ENCODE measurements around the gene G6PC1.

The G6PC1 gene

DNA sequence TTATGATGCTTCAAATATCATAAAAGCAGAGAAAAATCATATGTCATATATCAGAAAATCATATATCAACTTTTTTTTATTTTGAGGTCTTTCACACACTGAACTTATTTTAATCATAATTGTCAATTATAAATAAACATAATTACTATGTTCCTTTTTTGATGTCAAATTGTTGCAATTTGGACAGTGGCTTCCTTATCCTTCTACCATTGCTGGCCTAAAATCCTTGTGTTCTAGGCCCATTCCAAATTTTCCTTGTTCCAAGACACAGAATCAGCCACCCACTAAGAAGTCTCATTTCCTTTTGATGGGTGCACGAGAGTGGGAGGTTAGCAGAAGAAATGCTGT is 28.9 kb downstream of the G6PC1 start:
- TF ChIP-seq, protein P1, sequence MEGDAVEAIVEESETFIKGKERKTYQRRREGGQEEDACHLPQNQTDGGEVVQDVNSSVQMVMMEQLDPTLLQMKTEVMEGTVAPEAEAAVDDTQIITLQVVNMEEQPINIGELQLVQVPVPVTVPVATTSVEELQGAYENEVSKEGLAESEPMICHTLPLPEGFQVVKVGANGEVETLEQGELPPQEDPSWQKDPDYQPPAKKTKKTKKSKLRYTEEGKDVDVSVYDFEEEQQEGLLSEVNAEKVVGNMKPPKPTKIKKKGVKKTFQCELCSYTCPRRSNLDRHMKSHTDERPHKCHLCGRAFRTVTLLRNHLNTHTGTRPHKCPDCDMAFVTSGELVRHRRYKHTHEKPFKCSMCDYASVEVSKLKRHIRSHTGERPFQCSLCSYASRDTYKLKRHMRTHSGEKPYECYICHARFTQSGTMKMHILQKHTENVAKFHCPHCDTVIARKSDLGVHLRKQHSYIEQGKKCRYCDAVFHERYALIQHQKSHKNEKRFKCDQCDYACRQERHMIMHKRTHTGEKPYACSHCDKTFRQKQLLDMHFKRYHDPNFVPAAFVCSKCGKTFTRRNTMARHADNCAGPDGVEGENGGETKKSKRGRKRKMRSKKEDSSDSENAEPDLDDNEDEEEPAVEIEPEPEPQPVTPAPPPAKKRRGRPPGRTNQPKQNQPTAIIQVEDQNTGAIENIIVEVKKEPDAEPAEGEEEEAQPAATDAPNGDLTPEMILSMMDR (conservative IDR thresholded peaks at IDR 0.05) = peak; percentile 40; the same call in 1 of the 2 replicates

DNA sequence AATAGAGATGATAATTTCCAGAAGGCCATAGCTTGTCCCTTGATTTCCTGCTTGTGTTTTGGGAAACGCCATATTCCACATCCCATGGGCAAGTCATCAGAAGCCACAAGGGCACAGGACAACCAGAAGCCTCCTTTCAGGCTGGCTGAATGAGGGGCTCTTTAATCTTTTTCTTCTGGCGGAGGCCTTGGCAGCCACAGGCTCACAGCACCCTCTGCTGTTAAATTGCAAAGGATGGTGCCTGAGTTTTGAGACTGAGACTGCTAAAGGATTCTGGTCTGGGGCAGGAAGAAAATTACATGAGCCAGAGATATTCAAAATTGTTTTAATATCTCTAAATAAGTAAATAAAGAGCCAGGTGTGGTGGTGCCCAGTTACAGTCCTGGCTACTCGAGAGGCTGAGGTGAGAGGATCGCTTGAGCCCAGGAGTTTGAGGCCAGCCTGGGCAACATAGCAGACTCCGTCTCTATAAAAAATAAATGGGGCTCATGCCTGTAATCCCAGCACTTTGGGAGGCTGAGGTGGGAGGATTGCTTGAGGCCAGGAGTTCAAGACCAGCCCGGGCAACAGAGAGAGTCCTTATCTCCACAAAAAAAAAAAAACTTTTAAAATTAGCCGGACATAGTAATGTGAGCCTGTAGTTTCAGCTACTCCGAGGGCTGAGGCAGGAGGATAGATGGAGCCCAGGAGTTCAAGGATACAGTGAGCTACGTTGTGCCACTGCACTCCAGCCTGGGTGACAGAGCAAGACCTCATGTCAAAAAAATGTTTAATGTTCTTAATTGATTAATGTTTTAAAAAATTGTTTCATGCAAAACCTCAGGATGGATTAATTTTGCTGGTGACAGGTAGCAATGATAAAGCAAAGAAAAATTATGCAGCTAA is 37.4 kb downstream of the G6PC1 start:
- TF ChIP-seq, protein P1 (conservative IDR thresholded peaks at IDR 0.05) = peak; percentile 92
- no peak overlapping the region for H3K27ac ChIP-seq

More for the DNA sequence above, 28.9 kb downstream of the G6PC1 start:
- H3K27ac ChIP-seq = no peak overlapping the region

DNA sequence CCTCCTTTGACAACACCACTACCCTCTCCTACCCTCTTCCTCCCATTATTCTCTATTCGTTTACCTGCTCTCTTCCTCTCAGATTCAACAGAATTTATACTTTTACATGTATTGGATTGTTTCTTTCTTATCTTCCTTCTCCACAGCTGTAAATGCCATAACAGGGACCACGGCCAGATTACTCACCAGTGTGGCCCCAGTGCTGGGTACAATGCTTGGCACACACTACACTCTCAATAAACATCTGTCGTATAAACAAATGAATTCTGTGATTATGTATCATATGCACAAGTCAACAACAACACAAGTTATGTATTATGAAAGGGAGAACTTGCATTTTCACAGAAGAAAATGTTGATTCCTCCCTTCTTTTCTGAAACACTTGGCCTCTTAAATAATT is 43.6 kb downstream of the G6PC1 start:
- TF ChIP-seq, protein P1 (conservative IDR thresholded peaks at IDR 0.05) = no peak
- no peak overlapping the region for H3K27ac ChIP-seq

DNA sequence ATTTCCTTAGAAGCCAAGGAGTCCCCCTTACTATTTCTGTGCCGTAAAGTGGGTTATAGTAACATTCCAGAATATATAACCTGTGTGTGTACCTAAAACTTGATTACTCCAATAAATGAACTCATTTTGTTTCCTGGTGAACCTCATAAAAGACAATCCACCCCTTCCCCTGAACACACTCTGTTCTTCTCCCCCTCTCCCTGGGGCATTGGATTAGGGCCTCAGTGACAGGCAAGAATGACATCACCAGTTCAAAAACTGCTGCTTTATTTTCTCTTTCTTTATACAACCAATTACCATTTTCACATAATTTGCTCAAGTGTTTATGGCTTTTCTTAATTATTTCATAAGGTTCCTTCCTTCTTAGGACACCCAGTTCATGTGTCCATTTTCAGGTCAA is 46.2 kb downstream of the G6PC1 start:
- H3K27ac ChIP-seq = peak overlapping the region; percentile 50
- TF ChIP-seq, protein P1 (conservative IDR thresholded peaks at IDR 0.05) = no peak

DNA sequence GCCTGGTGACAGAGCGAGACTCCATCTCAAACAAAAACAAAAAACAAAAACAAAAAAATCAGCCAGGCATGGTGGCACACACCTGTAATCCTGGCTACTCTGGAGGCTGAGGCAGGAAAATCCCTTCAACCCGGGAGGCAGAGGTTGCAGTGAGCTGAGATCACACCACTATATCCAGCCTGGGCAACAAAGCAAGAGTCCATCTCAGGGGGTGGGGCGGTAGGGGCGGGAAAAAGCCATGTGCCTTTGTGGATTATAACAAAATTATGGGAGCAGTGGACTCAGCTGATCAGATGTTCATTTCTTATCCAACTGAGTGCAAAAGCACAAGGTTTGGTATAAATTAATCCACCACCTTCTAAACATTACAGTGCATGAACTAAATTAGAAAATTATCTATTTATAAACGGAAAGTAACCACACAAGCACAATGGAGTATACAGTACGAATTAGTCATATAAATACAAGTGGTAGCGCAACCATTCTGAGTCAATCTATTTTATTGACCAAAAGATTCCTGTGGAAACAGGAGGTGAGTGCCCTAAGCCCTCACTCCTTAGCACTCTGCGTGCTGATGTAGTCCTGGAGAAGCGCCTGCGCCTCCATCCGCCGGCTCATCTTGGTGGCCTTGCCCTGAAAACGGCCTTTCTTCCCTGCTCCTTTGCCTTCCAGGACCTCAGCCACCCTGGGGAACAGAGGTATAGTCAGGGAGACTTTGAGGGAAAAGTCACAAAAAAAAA is 49.6 kb downstream of the G6PC1 start:
- H3K27ac ChIP-seq = no peak overlapping the region
- TF ChIP-seq, protein P1 (conservative IDR thresholded peaks at IDR 0.05) = no peak

Measured in VCaP (cell line).